Panc1 (cell line): ENCODE measurements around the gene WNT11. TPM values are rescaled to one million over a fixed set of nuclear protein-coding genes. Genes with fewer than 3 reads are reported as not detected.

Source experiments
- ATAC-seq: fragments of 200-7000 bp; cut with Tn5 transposase; 2 replicates; pipeline ENCODE4 v1.9.1; 2020; ENCODE audit warnings: mild to moderate bottlenecking, moderate library complexity
- BruUV-seq: library from RNA; stranded (reverse); fragments of 400-500 nt; replicated peaks from 2 replicates; lab custom pipeline; 2021; lab: Mats Ljungman, UMichigan
- CTCF ChIA-PET: fragments of 300-600 bp; sonication (Branson Sonifier 250); formaldehyde crosslinking; loops from one replicate; lab custom pipeline; 2022; ENCODE audit warnings: antibody characterized with exemption; lab: Charles Lee
- POLR2A ChIA-PET: fragments of 300-600 bp; sonication (Branson Sonifier 250); formaldehyde crosslinking; loops from one replicate; lab custom pipeline; 2022; ENCODE audit warnings: antibody characterized with exemption; lab: Charles Lee
- DNase-seq: peaks from one replicate; pipeline ENCODE4 v3.0.0-alpha.2; 2010; ENCODE audit warnings: low read depth, low spot score
- H3K27ac ChIP-seq: 2 replicates; pipeline ENCODE4 v1.5.1; 2011; ENCODE audit warnings: mild to moderate bottlenecking, low read length, inconsistent platforms
- H3K27me3 ChIP-seq: fragments of 200-500 bp; sonication (Bioruptor generic); 2 replicates; pipeline ENCODE4 v1.6.0; 2014; ENCODE audit warnings: low read length, inconsistent platforms; ENCODE audit not compliant: control insufficient read depth, insufficient read depth
- H3K36me3 ChIP-seq: fragments of 200-500 bp; sonication (Bioruptor generic); 2 replicates; pipeline ENCODE4 v1.5.1; 2014; ENCODE audit warnings: inconsistent platforms, mild to moderate bottlenecking, low read length, moderate library complexity; ENCODE audit not compliant: control insufficient read depth, insufficient read depth
- H3K4me1 ChIP-seq: 2 replicates; pipeline ENCODE4 v1.5.1; 2011; ENCODE audit warnings: inconsistent platforms, mild to moderate bottlenecking, low read length, moderate library complexity; ENCODE audit not compliant: control insufficient read depth, insufficient read depth
- H3K4me3 ChIP-seq, 2 experiments: 2 replicates each; pipeline ENCODE4 v1.5.1; 2011 to 2012; ENCODE audit warnings: low read depth in 2 of 2, low read length in 2 of 2, mild to moderate bottlenecking in 2 of 2, inconsistent platforms in 1 of 2, moderate library complexity in 1 of 2
- H3K9me3 ChIP-seq: fragments of 200-500 bp; sonication (Bioruptor generic); 2 replicates; pipeline ENCODE4 v1.5.1; 2014; ENCODE audit warnings: low read depth, mild to moderate bottlenecking, inconsistent platforms, low read length, moderate library complexity; ENCODE audit not compliant: control insufficient read depth, insufficient read depth
- CTCF ChIP-seq: fragments of 450-650 bp; IDR thresholded peaks from 2 replicates; pipeline ENCODE4 v1.5.1; 2017; ENCODE audit warnings: mild to moderate bottlenecking
- POLR2AphosphoS5 ChIP-seq: IDR thresholded peaks from 2 replicates; pipeline ENCODE4 v1.6.1; 2012; ENCODE audit warnings: mild to moderate bottlenecking, low read depth, low read length, moderate library complexity
- REST ChIP-seq, 2 experiments: IDR thresholded peaks; 2 replicates each; pipeline ENCODE4 v1.6.1; 2011 to 2012; ENCODE audit warnings: low read depth in 2 of 2, control low read depth in 1 of 2, low read length in 1 of 2, mild to moderate bottlenecking in 1 of 2, moderate library complexity in 1 of 2; ENCODE audit not compliant: insufficient read depth in 1 of 2
- SIN3A ChIP-seq: IDR thresholded peaks from 2 replicates; pipeline ENCODE4 v1.6.1; 2012; ENCODE audit warnings: low read depth, mild to moderate bottlenecking, low read length, moderate library complexity, borderline replicate concordance; ENCODE audit not compliant: insufficient read depth
- TCF7L2 ChIP-seq: IDR thresholded peaks from 2 replicates; pipeline ENCODE4 v1.6.1; 2011; ENCODE audit warnings: mild to moderate bottlenecking, low read depth, low read length, inconsistent platforms
- in situ Hi-C: cut with HindIII; loops from 2 replicates; pipeline ENCODE4 v1.10.0; 2016; ENCODE audit warnings: low sequenced_read_pairs, low pct_unique_long_range_greater_than_20kb
- intact Hi-C: fragments of 100-400 bp; cut with micrococcal nuclease; formaldehyde crosslinking; loops from one replicate; pipeline ENCODE4 v1.10.0; 2022; ENCODE audit not compliant: unreplicated experiment
- total RNA-seq: library from RNA; stranded (reverse); gene quantifications from one replicate; pipeline ENCODE4 v1.2.1, GENCODE V29; 2021; ENCODE audit not compliant: unreplicated experiment

The WNT11 gene
- total RNA-seq, 1 experiment from 2014 or later: 1.1 TPM

GRCh38 chr11:76193219-76193618 is 13.1 kb downstream of the WNT11 start:
- in situ Hi-C loops (no loop called here), intact Hi-C loops (no loop called here)
- Histone ChIP-seq H3K9me3 (no peaks in the 10 kb centered on the region), H3K4me1 (no peaks in the 10 kb centered on the region), H3K4me3 (no peak overlapping the region), H3K27me3 (no peaks in the 10 kb centered on the region), H3K27ac (no peak overlapping the region), H3K36me3 (no peaks in the 10 kb centered on the region)
- TF ChIP-seq CTCF (no peak), REST (IDR thresholded peaks at IDR 0.05; ENCODE audit: insufficient read depth in 1 of 2, low read depth in 2 of 2, low read length in 1 of 2) (no peak), TCF7L2 (no peak), POLR2AphosphoS5 (no peak), SIN3A (no peak)
- ChIA-PET CTCF (interaction anchor here (0.7 kb wide), 1 partner anchor 14 kb away, joined by 3 read pairs; no protein-coding TSS in a partner anchor), POLR2A (no interaction called here)
- DNase-seq (no peak), ATAC-seq (no peak)
- no TSS peak for BruUV-seq

- ChIA-PET POLR2A (no interaction called here), CTCF (interaction anchor here (0.6 kb wide), 1 partner anchor 74 kb away, joined by 4 read pairs; no protein-coding TSS in a partner anchor)
- no peaks in the 10 kb centered on the region for H3K27me3 ChIP-seq
- BruUV-seq: no TSS peak
- in situ Hi-C loops (no loop called here), intact Hi-C loops (no loop called here)
- no peaks in the 10 kb centered on the region for H3K9me3 ChIP-seq
- H3K4me1 ChIP-seq: no peaks in the 10 kb centered on the region
- no peak for ATAC-seq
- TF ChIP-seq SIN3A (no peak), CTCF (no peak), POLR2AphosphoS5 (no peak), REST (IDR thresholded peaks at IDR 0.05; ENCODE audit: insufficient read depth in 1 of 2, low read depth in 2 of 2, low read length in 1 of 2) (no peak), TCF7L2 (no peak)
- no peaks in the 10 kb centered on the region for H3K36me3 ChIP-seq
- H3K4me3 ChIP-seq: no peak overlapping the region
- H3K27ac ChIP-seq: no peak overlapping the region
- DNase-seq: no peak
Observed at GRCh38 chr11:76190376-76190775, 15.9 kb downstream of the WNT11 start.
